HepG2 (cell line): ENCODE measurements around the gene CHMP1B. TPM values are rescaled to one million over a fixed set of nuclear protein-coding genes. Genes with fewer than 3 reads are reported as not detected.
A peak's percentile ranks its signal among the peaks of the same experiment; 100 is the strongest.

Experiments used
- ATF2 ChIP-seq: sonication (generic); formaldehyde crosslinking; IDR thresholded peaks from 2 replicates; pipeline ENCODE4 v1.4.0; 2020; ENCODE audit warnings: missing genetic modification reagents
- BATF2 ChIP-seq: sonication (generic); formaldehyde crosslinking; IDR thresholded peaks from 2 replicates; pipeline ENCODE4 v1.8.0; 2022; ENCODE audit warnings: mild to moderate bottlenecking, missing genetic modification reagents, moderate library complexity
- DPF2 ChIP-seq: sonication (generic); formaldehyde crosslinking; IDR thresholded peaks from 2 replicates; pipeline ENCODE4 v1.4.0; 2020; ENCODE audit warnings: mild to moderate bottlenecking, low read depth, missing genetic modification reagents, borderline replicate concordance
- HCFC1 ChIP-seq: fragments of 150-350 bp; IDR thresholded peaks from 2 replicates; pipeline ENCODE4 v1.6.1; 2014; ENCODE audit warnings: low read depth, low read length
- IKZF4 ChIP-seq: sonication (generic); formaldehyde crosslinking; IDR thresholded peaks from 2 replicates; pipeline ENCODE4 v1.5.1; 2020; ENCODE audit warnings: borderline replicate concordance, mild to moderate bottlenecking, low read depth, missing genetic modification reagents; ENCODE audit errors: not compliant biosample characterization
- JARID2 ChIP-seq: sonication (generic); formaldehyde crosslinking; IDR thresholded peaks from 2 replicates; pipeline ENCODE4 v1.8.1; 2023; ENCODE audit warnings: missing genetic modification reagents, inconsistent platforms; ENCODE audit not compliant: insufficient replicate concordance
- LBX2 ChIP-seq: sonication (generic); formaldehyde crosslinking; IDR thresholded peaks from 2 replicates; pipeline ENCODE4 v1.5.0; 2020; ENCODE audit warnings: missing genetic modification reagents, mild to moderate bottlenecking, borderline replicate concordance
- MIXL1 ChIP-seq: IDR thresholded peaks from 2 replicates; pipeline ENCODE4 v1.6.1; 2016
- MLLT10 ChIP-seq: sonication (generic); formaldehyde crosslinking; IDR thresholded peaks from 2 replicates; pipeline ENCODE4 v1.4.0; 2020; ENCODE audit warnings: missing genetic modification reagents
- NCOA5 ChIP-seq: sonication (generic); formaldehyde crosslinking; IDR thresholded peaks from 2 replicates; pipeline ENCODE4 v1.4.0; 2020; ENCODE audit warnings: missing genetic modification reagents
- NFE2 ChIP-seq: sonication (generic); formaldehyde crosslinking; IDR thresholded peaks from 2 replicates; pipeline ENCODE4 v1.4.0; 2020; ENCODE audit warnings: missing genetic modification reagents
- NFYB ChIP-seq: sonication (generic); formaldehyde crosslinking; IDR thresholded peaks from 2 replicates; pipeline ENCODE4 v1.4.0; 2020; ENCODE audit warnings: missing genetic modification reagents
- NONO ChIP-seq, 2 experiments: fragments of 450-650 bp in 1 of 2; sonication (generic) in 1 of 2; formaldehyde crosslinking in 1 of 2; IDR thresholded peaks in 1 of 2; conservative IDR thresholded peaks in 1 of 2; 2 replicates each; pipeline versions ENCODE4 v1.6.1 to v1.8.0; 2017 to 2022; ENCODE audit warnings: mild to moderate bottlenecking in 1 of 2, missing genetic modification reagents in 1 of 2, moderate library complexity in 1 of 2
- PAF1 ChIP-seq: IDR thresholded peaks from 2 replicates; pipeline ENCODE4 v1.6.1; 2016; ENCODE audit warnings: missing genetic modification reagents, missing compliant biosample characterization
- ZBTB33 ChIP-seq: sonication (generic); formaldehyde crosslinking; IDR thresholded peaks from 2 replicates; pipeline ENCODE4 v1.4.0; 2020; ENCODE audit warnings: missing genetic modification reagents
- ZEB1 ChIP-seq: IDR thresholded peaks from 2 replicates; pipeline ENCODE4 v1.6.1; 2012; ENCODE audit warnings: mild to moderate bottlenecking, low read depth, inconsistent platforms; ENCODE audit not compliant: insufficient replicate concordance
- ZNF253 ChIP-seq: sonication (generic); formaldehyde crosslinking; IDR thresholded peaks from 2 replicates; pipeline ENCODE4 v1.8.0; 2022; ENCODE audit warnings: mild to moderate bottlenecking, missing genetic modification reagents, borderline replicate concordance
- ZNF446 ChIP-seq: sonication (generic); formaldehyde crosslinking; IDR thresholded peaks from 2 replicates; pipeline ENCODE4 v1.5.0; 2020; ENCODE audit warnings: mild to moderate bottlenecking, missing genetic modification reagents
- ZNF547 ChIP-seq: sonication (generic); formaldehyde crosslinking; IDR thresholded peaks from 2 replicates; pipeline ENCODE4 v1.5.1; 2020; ENCODE audit warnings: mild to moderate bottlenecking, missing genetic modification reagents
- ZNF564 ChIP-seq: sonication (generic); formaldehyde crosslinking; IDR thresholded peaks from 2 replicates; pipeline ENCODE4 v1.8.1; 2023; ENCODE audit warnings: mild to moderate bottlenecking, missing genetic modification reagents
- ZNF570 ChIP-seq: sonication (generic); formaldehyde crosslinking; IDR thresholded peaks from 2 replicates; pipeline ENCODE4 v1.4.0; 2020; ENCODE audit warnings: mild to moderate bottlenecking, missing genetic modification reagents, borderline replicate concordance
- ZNF720 ChIP-seq: sonication (generic); formaldehyde crosslinking; IDR thresholded peaks from 2 replicates; pipeline ENCODE4 v1.4.0; 2020; ENCODE audit warnings: missing genetic modification reagents
- ZNF766 ChIP-seq: sonication (generic); formaldehyde crosslinking; IDR thresholded peaks from 2 replicates; pipeline ENCODE4 v1.5.0; 2020; ENCODE audit warnings: missing genetic modification reagents, borderline replicate concordance
- ZNF772 ChIP-seq: sonication (generic); formaldehyde crosslinking; IDR thresholded peaks from 2 replicates; pipeline ENCODE4 v1.5.0; 2020; ENCODE audit warnings: mild to moderate bottlenecking, missing genetic modification reagents
- ZNF775 ChIP-seq: sonication (generic); formaldehyde crosslinking; IDR thresholded peaks from 2 replicates; pipeline ENCODE4 v1.4.0; 2020; ENCODE audit warnings: missing genetic modification reagents, mild to moderate bottlenecking, moderate library complexity, borderline replicate concordance
- ZSCAN29 ChIP-seq: sonication (generic); formaldehyde crosslinking; conservative IDR thresholded peaks from 2 replicates; pipeline ENCODE4 v1.4.0; 2020; ENCODE audit warnings: mild to moderate bottlenecking, missing genetic modification reagents
- polyA plus RNA-seq, 8 experiments: library from polyadenylated mRNA; depleted of rRNA in 3 of 8; stranded (reverse) in 7 of 8; unstranded in 1 of 8; fragments of >200 nt; fragmentation: Illumina TruSeq in 4 of 8; extraction: Trizol in 4 of 8; gene quantifications; 2 replicates each; pipeline versions ENCODE4 v1.2.1 to v1.2.3, GENCODE V29; 2011 to 2016; ENCODE audit warnings: low read depth in 4 of 8, missing spikeins in 1 of 8, mixed read lengths in 1 of 8; ENCODE audit not compliant: insufficient read depth in 1 of 8
- total RNA-seq, 5 experiments: library from RNA; depleted of rRNA; stranded (reverse); fragments of >200 nt; fragmentation: Illumina TruSeq; extraction: Trizol; gene quantifications; 2 replicates each; pipeline ENCODE4 v1.2.3, GENCODE V29; 2016; ENCODE audit warnings: low read depth in 1 of 5

Gene CHMP1B
- total and polyA plus RNA-seq, 2 of the 13 experiments (the other 11 are each of a cell fraction or from before 2014, with no cell fraction given), result 18.8 to 20.2 TPM

GRCh38 chr18:11849841-11850634 is 1.2 kb upstream of the CHMP1B start (continued):
- TF ChIP-seq ZEB1 (no peak), MLLT10 (CRISPR knock-in tag) (no peak), ZNF772 (CRISPR knock-in tag) (no peak), IKZF4 (CRISPR knock-in tag) (no peak), ZNF253 (no peak; the same call in 1 of the 2 replicates), ZNF775 (CRISPR knock-in tag) (no peak), BATF2 (CRISPR knock-in tag) (no peak), ZNF720 (CRISPR knock-in tag) (no peak), ZNF766 (CRISPR knock-in tag) (no peak), HCFC1 (no peak), ZSCAN29 (CRISPR knock-in tag) (no peak), ZNF446 (CRISPR knock-in tag) (no peak), NONO (IDR thresholded peaks at IDR 0.05) (no peak), NONO (CRISPR knock-in tag; conservative IDR thresholded peaks at IDR 0.05) (no peak), ZNF570 (CRISPR knock-in tag) (no peak), PAF1 (no peak), NCOA5 (CRISPR knock-in tag) (no peak), ATF2 (CRISPR knock-in tag) (no peak), MIXL1 (CRISPR knock-in tag) (no peak), ZNF564 (no peak), LBX2 (no peak), NFYB (peak; percentile 37; the same call in 1 of the 2 replicates), ZBTB33 (CRISPR knock-in tag) (no peak), JARID2 (CRISPR knock-in tag) (no peak), NFE2 (CRISPR knock-in tag) (no peak), DPF2 (no peak), ZNF547 (CRISPR knock-in tag) (no peak)
